SU-DHL-6 (cell line): Measurements from ENCODE around the gene PHLDA2.

Experiments
- CTCF ChIP-seq: fragments of 200-600 bp; sonication (generic); IDR thresholded peaks from one replicate; pipeline ENCODE4 v1.5.1; 2017; ENCODE audit warnings: antibody characterized with exemption, mild to moderate bottlenecking, low read length, moderate library complexity; ENCODE audit not compliant: insufficient read depth, poor library complexity, severe bottlenecking
- EZH2phosphoT487 ChIP-seq: fragments of 200-600 bp; sonication (generic), shearing (Covaris generic); conservative IDR thresholded peaks from 2 replicates; pipeline ENCODE4 v1.6.1; 2018; ENCODE audit warnings: mild to moderate bottlenecking, antibody characterized with exemption, low read length, moderate library complexity, mixed read lengths

- TF ChIP-seq CTCF (no peak), EZH2phosphoT487 (no peak)
These were observed 15.3 kb upstream of the PHLDA2 start for GRCh38 chr11:2944530-2944929.
